HS-27A (cell line): ENCODE measurements around the gene IL24.

Experiments
- DNase-seq: peaks from one replicate; pipeline ENCODE4 v3.0.0-alpha.2; 2012; ENCODE audit warnings: low read depth, missing footprints

IL24 gene

GRCh38 chr1:206953126-206953525, 55.9 kb downstream of the IL24 start:
- DNase-seq = no peak

- no peak for DNase-seq
These were observed 56.4 kb downstream of the IL24 start for GRCh38 chr1:206953626-206954025.
